Brain microvascular endothelial cell (primary cell): ENCODE measurements around the gene PPIF.

Experiments used
- DNase-seq: peaks from one replicate; pipeline ENCODE4 v3.0.0-alpha.2; 2020
- H3K27ac ChIP-seq: fragments of 250-450 bp; sonication (Bioruptor Pico); 2 replicates; pipeline ENCODE4 v1.5.1; 2020; ENCODE audit warnings: mild to moderate bottlenecking, moderate library complexity
- H3K27me3 ChIP-seq: fragments of 250-450 bp; sonication (Bioruptor Pico); replicated peaks from 2 replicates; pipeline ENCODE4 v1.5.1; 2020; ENCODE audit warnings: mild to moderate bottlenecking
- H3K36me3 ChIP-seq: fragments of 250-450 bp; sonication (Bioruptor Pico); replicated peaks from 2 replicates; pipeline ENCODE4 v1.5.1; 2020; ENCODE audit warnings: mild to moderate bottlenecking
- H3K4me3 ChIP-seq: 2 replicates; pipeline ENCODE4 v1.5.1; 2011; ENCODE audit warnings: low read depth, mild to moderate bottlenecking, control low read depth, low read length, moderate library complexity
- in situ Hi-C: cut with HindIII; loops from 2 replicates; pipeline ENCODE4 v1.10.0; 2017; ENCODE audit warnings: low sequenced_read_pairs, low pct_ligation_motif_present
- TF ChIP-seq, protein P1 (sequence below): IDR thresholded peaks from 2 replicates; pipeline ENCODE4 v1.5.1; 2011; ENCODE audit warnings: low read depth, mild to moderate bottlenecking, moderate library complexity, low read length, control low read depth, inconsistent platforms; ENCODE audit errors: missing control alignments

The PPIF gene

DNA sequence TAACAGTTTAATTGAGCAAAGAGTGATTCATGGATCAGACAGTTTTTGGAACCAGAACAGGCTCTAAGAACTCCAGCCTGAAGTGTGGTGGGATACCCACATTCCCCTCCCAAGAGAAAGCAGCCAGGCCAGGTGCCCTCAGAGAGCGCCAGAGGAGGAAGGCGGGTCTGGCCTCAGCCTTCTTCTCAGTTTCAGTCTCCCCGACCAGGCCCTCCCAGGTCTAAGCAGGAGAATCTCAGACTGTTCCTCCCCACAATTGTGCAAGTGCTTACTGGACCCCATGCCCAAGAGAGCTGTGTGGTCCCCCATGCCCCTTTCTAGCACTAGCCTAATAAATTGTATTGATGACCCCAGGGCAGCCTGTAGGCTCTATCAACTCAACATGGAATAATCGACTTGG lies 25.6 kb downstream of the PPIF start:
- no peak for DNase-seq
- TF ChIP-seq, protein P1, sequence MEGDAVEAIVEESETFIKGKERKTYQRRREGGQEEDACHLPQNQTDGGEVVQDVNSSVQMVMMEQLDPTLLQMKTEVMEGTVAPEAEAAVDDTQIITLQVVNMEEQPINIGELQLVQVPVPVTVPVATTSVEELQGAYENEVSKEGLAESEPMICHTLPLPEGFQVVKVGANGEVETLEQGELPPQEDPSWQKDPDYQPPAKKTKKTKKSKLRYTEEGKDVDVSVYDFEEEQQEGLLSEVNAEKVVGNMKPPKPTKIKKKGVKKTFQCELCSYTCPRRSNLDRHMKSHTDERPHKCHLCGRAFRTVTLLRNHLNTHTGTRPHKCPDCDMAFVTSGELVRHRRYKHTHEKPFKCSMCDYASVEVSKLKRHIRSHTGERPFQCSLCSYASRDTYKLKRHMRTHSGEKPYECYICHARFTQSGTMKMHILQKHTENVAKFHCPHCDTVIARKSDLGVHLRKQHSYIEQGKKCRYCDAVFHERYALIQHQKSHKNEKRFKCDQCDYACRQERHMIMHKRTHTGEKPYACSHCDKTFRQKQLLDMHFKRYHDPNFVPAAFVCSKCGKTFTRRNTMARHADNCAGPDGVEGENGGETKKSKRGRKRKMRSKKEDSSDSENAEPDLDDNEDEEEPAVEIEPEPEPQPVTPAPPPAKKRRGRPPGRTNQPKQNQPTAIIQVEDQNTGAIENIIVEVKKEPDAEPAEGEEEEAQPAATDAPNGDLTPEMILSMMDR, result no peak
- in situ Hi-C loops, result loop anchor here (10.0 kb wide), 1 partner anchor 102 kb away; no protein-coding TSS in a partner anchor

DNA sequence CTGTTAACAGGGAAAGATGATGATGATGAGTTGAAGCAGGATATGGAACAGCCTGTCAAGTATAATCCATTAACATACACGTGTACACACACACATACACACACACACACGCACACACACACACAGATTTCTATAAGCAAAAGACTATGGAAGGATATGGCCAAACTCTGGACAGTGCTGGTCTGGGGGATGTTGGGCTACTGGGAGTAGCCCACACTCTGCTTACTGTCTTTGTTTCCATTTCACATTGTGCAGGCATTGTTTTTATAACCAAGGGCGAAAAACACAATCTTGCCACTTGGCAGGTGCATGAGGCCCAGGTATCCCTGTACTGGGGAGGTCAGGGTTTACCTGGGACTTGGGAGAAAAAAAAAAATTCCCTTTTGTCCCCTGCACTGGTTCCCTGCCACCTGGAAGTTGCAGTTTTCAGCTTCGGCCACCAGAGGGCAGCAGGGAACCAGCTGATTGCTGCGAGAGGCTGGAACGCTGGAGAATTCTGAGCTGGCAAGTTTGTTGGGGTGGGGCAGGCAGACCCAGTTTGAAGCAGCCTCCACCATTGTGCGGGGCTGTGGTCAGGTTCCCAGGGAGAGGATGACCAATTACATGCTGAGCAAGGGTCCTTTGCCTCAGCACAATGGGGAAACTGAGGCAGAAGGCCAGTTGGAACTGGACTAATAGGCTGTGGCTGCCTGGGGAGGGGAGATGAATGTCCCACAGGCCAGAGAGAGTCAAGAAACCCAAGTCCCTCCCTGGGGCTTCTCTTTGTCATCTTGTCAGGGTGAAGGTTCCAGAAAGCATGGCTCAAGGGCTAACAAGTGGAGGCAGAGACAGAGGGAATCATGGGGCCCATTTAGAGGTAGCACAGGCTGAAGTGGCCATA lies 27.3 kb downstream of the PPIF start:
- no peak overlapping the region for H3K4me3 ChIP-seq
- TF ChIP-seq, protein P1, result peak; percentile 97
- in situ Hi-C loops, result loop anchor here (10.0 kb wide), 1 partner anchor 100 kb away; no protein-coding TSS in a partner anchor
- no peaks in the 10 kb centered on the region for H3K36me3 ChIP-seq
- peak; percentile 66 for DNase-seq
- H3K27me3 ChIP-seq, result no peaks in the 10 kb centered on the region
- no peak overlapping the region for H3K27ac ChIP-seq

More for the DNA sequence above, 25.6 kb downstream of the PPIF start:
- Histone ChIP-seq H3K27ac (no peak overlapping the region), H3K27me3 (no peaks in the 10 kb centered on the region), H3K4me3 (no peak overlapping the region), H3K36me3 (no peaks in the 10 kb centered on the region)

DNA sequence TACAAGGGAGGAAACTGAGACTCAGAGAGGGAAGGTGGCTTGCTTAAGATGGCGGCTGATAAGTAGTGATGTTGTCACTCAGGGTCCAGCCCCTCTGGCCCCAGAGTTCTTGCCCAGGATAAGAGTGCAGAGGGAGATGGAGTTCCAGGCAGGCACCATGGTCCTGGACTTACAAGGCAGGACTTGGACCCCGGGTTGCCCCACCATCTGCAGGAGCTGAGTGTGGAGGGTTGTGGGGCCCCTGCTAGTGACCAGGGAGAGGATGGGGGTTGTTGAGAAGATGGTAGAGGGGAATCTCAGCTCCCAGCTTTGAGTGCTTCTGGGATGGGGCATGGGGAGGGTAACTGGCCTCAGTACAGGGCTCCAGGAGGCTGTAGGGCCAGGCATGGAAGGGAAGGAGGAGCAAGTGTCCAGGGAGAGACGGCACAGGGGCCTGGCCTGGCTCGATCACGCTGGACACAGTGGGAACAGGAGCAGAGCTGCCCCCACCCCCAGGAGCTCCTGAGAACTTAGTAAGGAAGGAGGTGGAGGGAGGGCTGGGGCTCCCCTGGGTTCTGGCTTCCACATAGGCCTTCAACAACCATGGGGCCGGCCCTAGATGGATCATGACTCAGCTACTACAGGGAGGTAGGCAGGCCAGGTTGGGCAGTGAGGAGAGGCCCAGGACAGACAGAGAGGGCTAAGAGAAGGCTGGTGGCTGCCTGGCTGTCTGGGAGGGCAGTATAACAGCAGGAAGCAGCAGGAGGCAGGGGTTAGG lies 28.2 kb downstream of the PPIF start:
- no peaks in the 10 kb centered on the region for H3K27me3 ChIP-seq
- H3K36me3 ChIP-seq, result no peaks in the 10 kb centered on the region
- TF ChIP-seq, protein P1, result no peak
- no peak overlapping the region for H3K27ac ChIP-seq
- in situ Hi-C loops, result loop anchor here (10.0 kb wide), 1 partner anchor 99 kb away; no protein-coding TSS in a partner anchor
- peak; percentile 41 for DNase-seq
- no peak overlapping the region for H3K4me3 ChIP-seq

DNA sequence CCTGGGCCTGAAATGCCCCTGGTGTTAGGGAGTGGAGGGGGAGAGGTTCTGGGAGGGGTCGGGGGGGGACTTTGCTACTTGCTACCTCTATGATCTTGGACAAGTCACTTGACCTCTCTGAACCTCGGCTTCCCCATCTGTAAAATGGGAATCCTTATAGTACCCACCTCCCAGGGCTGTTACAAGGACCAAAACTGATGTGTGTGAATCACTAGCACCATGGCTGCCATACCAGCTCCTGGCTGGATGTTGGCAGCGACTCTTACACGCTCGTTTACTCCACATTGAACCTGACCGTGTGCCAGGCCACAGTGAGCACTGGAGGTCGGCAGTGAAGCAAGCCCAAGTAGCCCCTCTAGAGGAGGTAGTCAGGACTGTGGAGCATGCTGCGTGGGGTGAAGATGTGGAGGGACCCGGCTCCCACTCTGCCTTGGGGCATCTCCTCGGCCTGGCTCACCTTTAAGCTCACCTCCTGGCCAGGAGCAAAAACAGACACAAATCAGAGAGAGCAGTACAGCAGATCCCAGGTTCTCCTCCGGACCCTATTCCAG lies 28.9 kb downstream of the PPIF start:
- Histone ChIP-seq H3K36me3 (no peaks in the 10 kb centered on the region), H3K27ac (no peak overlapping the region), H3K4me3 (no peak overlapping the region), H3K27me3 (no peaks in the 10 kb centered on the region)
- TF ChIP-seq, protein P1, result no peak
- in situ Hi-C loops, result loop anchor here (10.0 kb wide), 1 partner anchor 99 kb away; no protein-coding TSS in a partner anchor
- DNase-seq, result no peak

DNA sequence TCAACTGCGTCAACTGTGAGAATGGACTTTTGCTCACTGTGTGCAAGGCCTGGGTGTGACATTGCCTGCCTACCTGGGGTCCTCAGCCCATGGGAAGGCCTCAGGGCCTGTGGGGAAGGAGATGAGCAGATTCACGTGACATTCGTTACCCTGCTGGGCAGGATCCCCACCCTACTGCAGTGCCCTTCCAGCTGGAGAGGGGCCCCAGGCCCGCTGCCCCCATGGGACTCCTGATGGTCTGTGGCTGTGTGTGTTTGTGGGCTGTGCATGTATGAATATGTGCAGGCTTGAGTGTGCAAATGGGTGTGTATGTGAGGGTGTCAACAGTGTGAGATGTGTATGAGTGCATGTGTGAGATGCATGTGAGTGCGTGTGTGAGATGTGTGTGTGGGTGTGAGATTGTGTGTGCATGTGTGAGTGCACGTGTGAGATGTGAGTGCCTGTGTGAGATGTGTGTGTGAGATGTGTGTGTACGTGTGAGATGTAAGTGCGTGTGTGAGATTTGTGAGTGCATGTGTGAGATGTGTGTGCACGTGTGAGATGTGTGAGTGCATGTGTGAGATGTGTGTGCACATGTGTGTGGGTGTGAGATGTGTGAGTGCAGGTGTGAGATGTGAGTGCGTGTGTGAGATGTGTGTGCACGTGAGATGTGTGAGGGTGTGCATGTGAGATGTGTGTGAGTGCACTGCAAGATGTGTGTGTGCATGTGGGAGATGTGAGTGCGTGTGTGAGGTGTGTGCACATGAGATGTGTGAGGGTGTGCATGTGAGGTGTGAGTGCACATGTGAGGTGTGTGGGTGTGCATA lies 29.7 kb downstream of the PPIF start:
- TF ChIP-seq, protein P1, result no peak
- H3K27ac ChIP-seq, result no peak overlapping the region
- no peaks in the 10 kb centered on the region for H3K27me3 ChIP-seq
- no peaks in the 10 kb centered on the region for H3K36me3 ChIP-seq
- in situ Hi-C loops, result loop anchor here (10.0 kb wide), 1 partner anchor 98 kb away; no protein-coding TSS in a partner anchor
- DNase-seq, result no peak
- H3K4me3 ChIP-seq, result no peak overlapping the region
